ENCODE measurements around the gene BRCA1.
A peak's percentile ranks its signal among the peaks of the same experiment; 100 is the strongest.

The BRCA1 gene

GRCh38 chr17:42997984-42998938, 126.9 kb downstream of the BRCA1 start, which contains the start of gene RPL27:
Gene RPL27, plus strand, starts transcription at chr17:42998419. Its CDS starts 332 bp downstream, at chr17:42998751.
- DNase-seq (ENCODE audit: low read depth), result peak; percentile 100
- peak; percentile 78 for TF ChIP-seq CTCF (conservative IDR thresholded peaks at IDR 0.05; ENCODE audit: low read depth, low read length)
- H3K4me3 ChIP-seq (ENCODE audit: low read length), result peak within 1 kb of the TSS; percentile 97

GRCh38 chr17:42997390-42997983, 127.7 kb downstream of the BRCA1 start:
- no peak for DNase-seq (ENCODE audit: low read depth)
- no peak for TF ChIP-seq CTCF (conservative IDR thresholded peaks at IDR 0.05; ENCODE audit: low read depth, low read length)
- peak overlapping the region; percentile 38 for H3K4me3 ChIP-seq (ENCODE audit: low read length)
